PC-3 (cell line): ENCODE data around the gene NEMP2. TPM values are rescaled to one million over a fixed set of nuclear protein-coding genes. Genes with fewer than 3 reads are reported as not detected.

Experiments
- ATAC-seq: fragments of 200-7000 bp; cut with Tn5 transposase; 2 replicates; pipeline ENCODE4 v1.9.1; 2020; ENCODE audit warnings: mild to moderate bottlenecking, moderate library complexity
- BruUV-seq: library from RNA; stranded (reverse); fragments of 400-500 nt; replicated peaks from 2 replicates; lab custom pipeline; 2021; lab: Mats Ljungman, UMichigan
- CTCF ChIA-PET: fragments of 300-600 bp; sonication (Branson Sonifier 250); formaldehyde crosslinking; loops from one replicate; lab custom pipeline; 2022; ENCODE audit warnings: antibody characterized with exemption; lab: Charles Lee
- POLR2A ChIA-PET: fragments of 300-600 bp; sonication (Branson Sonifier 250); formaldehyde crosslinking; loops from one replicate; lab custom pipeline; 2022; ENCODE audit warnings: antibody characterized with exemption; ENCODE audit not compliant: unreplicated experiment; lab: Charles Lee
- DNase-seq: peaks from one replicate; pipeline ENCODE4 v3.0.0-alpha.2; 2015
- H2AFZ ChIP-seq: fragments of 300-600 bp; sonication (generic); 2 replicates; pipeline ENCODE4 v1.6.0; 2016; ENCODE audit warnings: antibody characterized with exemption, low read length
- H3F3A ChIP-seq: fragments of 300-600 bp; sonication (generic); one replicate; pipeline ENCODE4 v1.6.0; 2017; ENCODE audit warnings: antibody characterized with exemption, low read length, control low read depth, mild to moderate bottlenecking; ENCODE audit not compliant: unreplicated experiment
- H3K27ac ChIP-seq: fragments of 300-600 bp; sonication (generic); 2 replicates; pipeline ENCODE4 v1.5.1; 2016; ENCODE audit warnings: mild to moderate bottlenecking, low read length
- H3K27me3 ChIP-seq: fragments of 300-600 bp; sonication (generic); 2 replicates; pipeline ENCODE4 v1.6.1; 2016; ENCODE audit warnings: low read length, mixed read lengths
- H3K36me3 ChIP-seq: fragments of 300-600 bp; sonication (generic); 2 replicates; pipeline ENCODE4 v1.6.1; 2016; ENCODE audit warnings: low read depth, mixed run types, low read length, mixed read lengths
- H3K4me1 ChIP-seq: fragments of 300-600 bp; sonication (generic); 2 replicates; pipeline ENCODE4 v1.5.1; 2016; ENCODE audit warnings: low read length; ENCODE audit not compliant: insufficient read depth
- H3K4me2 ChIP-seq: fragments of 300-600 bp; sonication (generic); 2 replicates; pipeline ENCODE4 v1.6.0; 2016; ENCODE audit warnings: low read length
- H3K4me3 ChIP-seq: fragments of 300-600 bp; sonication (generic); 2 replicates; pipeline ENCODE4 v1.5.1; 2016; ENCODE audit warnings: mild to moderate bottlenecking, low read length, mixed read lengths
- H3K79me2 ChIP-seq: fragments of 300-600 bp; sonication (generic); 2 replicates; pipeline ENCODE4 v1.6.1; 2017; ENCODE audit warnings: low read length, mixed read lengths
- H3K9ac ChIP-seq: fragments of 300-600 bp; sonication (generic); 2 replicates; pipeline ENCODE4 v1.6.0; 2016; ENCODE audit warnings: mild to moderate bottlenecking, low read length
- H3K9me2 ChIP-seq: fragments of 300-600 bp; sonication (generic); replicated peaks from 2 replicates; pipeline ENCODE4 v1.6.1; 2016; ENCODE audit warnings: mixed run types, low read length, mixed read lengths
- H3K9me3 ChIP-seq: fragments of 300-600 bp; sonication (generic); 2 replicates; pipeline ENCODE4 v1.6.1; 2016; ENCODE audit warnings: low read length, mixed read lengths
- H4K20me1 ChIP-seq: fragments of 300-600 bp; sonication (generic); 2 replicates; pipeline ENCODE4 v1.6.1; 2016; ENCODE audit warnings: low read length, mixed read lengths
- CTCF ChIP-seq: fragments of 300-600 bp; sonication (generic); conservative IDR thresholded peaks from 2 replicates; pipeline ENCODE4 v1.5.1; 2017; ENCODE audit warnings: antibody characterized with exemption, low read depth, mild to moderate bottlenecking, low read length
- EZH2 ChIP-seq: fragments of 300-600 bp; sonication (generic); IDR thresholded peaks from one replicate; pipeline ENCODE4 v1.6.1; 2017; ENCODE audit warnings: antibody characterized with exemption, mild to moderate bottlenecking, low read length; ENCODE audit not compliant: unreplicated experiment
- EZH2phosphoT487 ChIP-seq: fragments of 300-600 bp; sonication (generic); IDR thresholded peaks from 2 replicates; pipeline ENCODE4 v1.6.1; 2018; ENCODE audit warnings: mild to moderate bottlenecking, antibody characterized with exemption, low read length, borderline replicate concordance
- intact Hi-C: fragments of 100-400 bp; cut with micrococcal nuclease; formaldehyde crosslinking; loops from 2 replicates; pipeline ENCODE4 v1.9.0; 2023
- total RNA-seq: library from RNA; depleted of rRNA; stranded (reverse); fragments of >200 nt; gene quantifications from 2 replicates; pipeline ENCODE4 v1.2.3, GENCODE V29; 2014

Gene NEMP2
- total RNA-seq, 1 experiment from 2014 or later, result 3.8 TPM

- no peaks in the 10 kb centered on the region for H3K36me3 ChIP-seq
- no peak overlapping the region for H3K9ac ChIP-seq
- no TSS peak for BruUV-seq
- no peaks in the 10 kb centered on the region for H3K9me2 ChIP-seq
- no peak for TF ChIP-seq CTCF
- no peak for TF ChIP-seq EZH2phosphoT487
- no peak for TF ChIP-seq EZH2
- no peaks in the 10 kb centered on the region for H3K27me3 ChIP-seq
- H3F3A ChIP-seq, result no peaks in the 10 kb centered on the region
- H3K27ac ChIP-seq, result no peak overlapping the region
- ATAC-seq, result no peak
- ChIA-PET POLR2A (no interaction called here), CTCF (no interaction called here)
- H3K4me2 ChIP-seq, result no peak overlapping the region
- no peak overlapping the region for H2AFZ ChIP-seq
- no peaks in the 10 kb centered on the region for H3K4me1 ChIP-seq
- no peak overlapping the region for H3K4me3 ChIP-seq
- no peaks in the 10 kb centered on the region for H3K79me2 ChIP-seq
- no peaks in the 10 kb centered on the region for H4K20me1 ChIP-seq
- H3K9me3 ChIP-seq, result no peaks in the 10 kb centered on the region
- no peak for DNase-seq
- intact Hi-C loops, result no loop called here
Measured at GRCh38 chr2:190563646-190564045, 29.1 kb upstream of the NEMP2 start.

- Histone ChIP-seq H2AFZ (no peak overlapping the region), H3K36me3 (no peaks in the 10 kb centered on the region), H4K20me1 (no peaks in the 10 kb centered on the region), H3K4me2 (no peak overlapping the region), H3K79me2 (no peaks in the 10 kb centered on the region), H3K4me1 (no peaks in the 10 kb centered on the region), H3K4me3 (no peak overlapping the region), H3K9me2 (no peaks in the 10 kb centered on the region), H3F3A (no peaks in the 10 kb centered on the region), H3K9me3 (no peaks in the 10 kb centered on the region), H3K27me3 (no peaks in the 10 kb centered on the region), H3K9ac (no peak overlapping the region), H3K27ac (no peak overlapping the region)
- ChIA-PET CTCF (no interaction called here), POLR2A (no interaction called here)
- intact Hi-C loops, result no loop called here
- DNase-seq, result no peak
- no TSS peak for BruUV-seq
- ATAC-seq, result no peak
- TF ChIP-seq EZH2, result no peak
- TF ChIP-seq CTCF, result no peak
- TF ChIP-seq EZH2phosphoT487, result no peak
Measured at GRCh38 chr2:190563109-190563508, 28.6 kb upstream of the NEMP2 start.

- no peak overlapping the region for H2AFZ ChIP-seq
- no peaks in the 10 kb centered on the region for H3K9me2 ChIP-seq
- ChIA-PET CTCF (interaction anchor here (0.6 kb wide), 1 partner anchor 56 kb away, joined by 3 read pairs; no protein-coding TSS in a partner anchor), POLR2A (no interaction called here)
- no peaks in the 10 kb centered on the region for H3K27me3 ChIP-seq
- H3K36me3 ChIP-seq, result no peaks in the 10 kb centered on the region
- no TSS peak for BruUV-seq
- H3F3A ChIP-seq, result no peaks in the 10 kb centered on the region
- ATAC-seq, result no peak
- no peaks in the 10 kb centered on the region for H3K79me2 ChIP-seq
- no peak overlapping the region for H3K27ac ChIP-seq
- intact Hi-C loops, result no loop called here
- H3K4me3 ChIP-seq, result no peak overlapping the region
- no peaks in the 10 kb centered on the region for H3K4me1 ChIP-seq
- no peak for DNase-seq
- no peak overlapping the region for H3K9ac ChIP-seq
- no peak overlapping the region for H3K4me2 ChIP-seq
- H4K20me1 ChIP-seq, result no peaks in the 10 kb centered on the region
- TF ChIP-seq EZH2phosphoT487 (no peak), EZH2 (no peak), CTCF (no peak)
- H3K9me3 ChIP-seq, result no peaks in the 10 kb centered on the region
Measured at GRCh38 chr2:190562121-190562520, 27.6 kb upstream of the NEMP2 start.
